ENCODE results near the gene PHYKPL.

- TF ChIP-seq CTCF (IDR thresholded peaks at IDR 0.05): no peak
- TF ChIP-seq EP300 (IDR thresholded peaks at IDR 0.05): no peak
These were observed 26.2 kb downstream of the PHYKPL start for GRCh38 chr5:178206166-178207101.
